GM18520 (cell line): Measurements from ENCODE around the gene BMF.
"Not testable (repeated sequence)": the region's sequence is repeated elsewhere in the genome, so short reads cannot be mapped to it uniquely, and the experiment has no call there.

Experiments used
- ATAC-seq: cut with Tn5 transposase; IDR thresholded peaks from one replicate; pipeline ENCODE4 v1.9.1; 2021; ENCODE audit not compliant: unreplicated experiment

The BMF gene, protein sequence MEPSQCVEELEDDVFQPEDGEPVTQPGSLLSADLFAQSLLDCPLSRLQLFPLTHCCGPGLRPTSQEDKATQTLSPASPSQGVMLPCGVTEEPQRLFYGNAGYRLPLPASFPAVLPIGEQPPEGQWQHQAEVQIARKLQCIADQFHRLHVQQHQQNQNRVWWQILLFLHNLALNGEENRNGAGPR

DNA sequence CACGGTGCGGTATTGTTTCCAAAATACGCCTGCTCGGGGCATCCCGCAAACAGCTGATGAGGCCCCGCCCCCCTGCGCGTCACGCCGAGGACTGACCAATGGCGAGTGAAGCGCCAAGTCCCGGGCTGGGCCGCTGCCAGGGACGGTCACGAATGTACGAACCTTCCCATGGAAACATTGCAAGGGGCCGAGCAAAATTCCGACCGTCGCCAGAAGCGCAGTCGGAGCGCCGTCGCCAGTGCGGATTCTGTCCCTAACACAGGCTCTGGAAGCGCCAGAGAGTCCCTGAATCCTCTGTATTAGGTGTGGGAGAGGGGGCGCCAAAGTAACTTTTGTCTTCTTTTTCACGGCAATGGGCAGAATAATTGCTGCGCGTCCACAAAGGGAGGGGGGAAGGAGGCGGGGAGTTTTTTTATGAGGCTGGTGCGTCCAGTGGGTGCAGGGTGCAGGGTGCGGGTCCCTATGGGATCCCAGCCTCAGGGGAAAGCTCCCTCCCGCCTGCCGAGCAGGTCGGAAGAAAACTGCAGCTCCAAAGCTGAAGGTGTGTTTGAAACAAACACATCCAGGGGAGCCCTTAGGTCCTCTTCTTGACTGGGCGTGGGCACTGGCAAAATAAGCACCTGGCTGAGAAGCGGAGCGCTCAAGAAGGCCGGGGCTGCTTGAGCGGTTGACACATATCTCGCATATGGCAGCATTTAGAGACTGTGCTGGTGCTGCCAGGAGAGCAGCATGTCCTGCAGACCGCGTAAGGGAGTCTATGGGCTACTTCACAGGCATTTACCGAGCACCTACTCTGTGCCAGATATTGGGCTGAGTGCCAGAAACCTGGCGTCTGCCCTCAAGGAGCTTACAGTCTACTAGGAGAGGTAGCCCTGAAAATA lies at the start of gene BMF:
BMF (minus strand) TSS at position 25 of the 881 bp plus-strand sequence. CDS start 2,793 bp downstream, outside the sequence.
- peak; percentile 51 for ATAC-seq

DNA sequence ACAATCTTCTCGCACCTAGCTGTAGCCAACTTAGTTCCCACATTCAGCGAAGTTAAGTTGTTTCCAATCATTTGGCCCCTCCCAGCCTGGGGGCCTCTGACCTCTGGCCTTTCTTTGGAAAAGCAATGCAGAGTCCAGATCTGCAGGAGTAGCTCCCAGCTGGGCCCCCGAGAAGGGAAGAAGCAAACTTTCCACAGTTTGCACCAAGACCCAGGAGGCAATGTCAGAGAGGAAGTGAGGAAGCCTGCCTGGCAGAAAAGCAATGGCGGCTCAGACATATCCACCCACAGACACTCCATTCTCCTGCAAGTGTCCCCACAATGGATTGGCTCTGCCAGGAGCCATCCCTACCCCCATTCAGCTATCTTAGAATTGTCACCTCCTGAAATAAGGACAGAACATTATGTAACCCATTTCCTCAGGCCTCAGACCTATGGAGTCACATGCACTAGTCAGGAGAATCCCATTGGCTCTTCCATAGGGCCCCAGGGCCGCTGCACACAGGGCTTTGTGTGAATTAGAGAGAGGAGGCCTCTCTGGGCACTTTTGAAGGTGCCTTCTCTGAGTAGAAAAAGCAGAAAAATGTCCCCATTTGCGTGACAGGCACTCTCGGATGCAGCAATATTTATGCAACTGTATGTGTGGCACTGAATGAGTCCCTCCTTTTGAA lies 49.2 kb upstream of the BMF start:
- no peak for ATAC-seq

DNA sequence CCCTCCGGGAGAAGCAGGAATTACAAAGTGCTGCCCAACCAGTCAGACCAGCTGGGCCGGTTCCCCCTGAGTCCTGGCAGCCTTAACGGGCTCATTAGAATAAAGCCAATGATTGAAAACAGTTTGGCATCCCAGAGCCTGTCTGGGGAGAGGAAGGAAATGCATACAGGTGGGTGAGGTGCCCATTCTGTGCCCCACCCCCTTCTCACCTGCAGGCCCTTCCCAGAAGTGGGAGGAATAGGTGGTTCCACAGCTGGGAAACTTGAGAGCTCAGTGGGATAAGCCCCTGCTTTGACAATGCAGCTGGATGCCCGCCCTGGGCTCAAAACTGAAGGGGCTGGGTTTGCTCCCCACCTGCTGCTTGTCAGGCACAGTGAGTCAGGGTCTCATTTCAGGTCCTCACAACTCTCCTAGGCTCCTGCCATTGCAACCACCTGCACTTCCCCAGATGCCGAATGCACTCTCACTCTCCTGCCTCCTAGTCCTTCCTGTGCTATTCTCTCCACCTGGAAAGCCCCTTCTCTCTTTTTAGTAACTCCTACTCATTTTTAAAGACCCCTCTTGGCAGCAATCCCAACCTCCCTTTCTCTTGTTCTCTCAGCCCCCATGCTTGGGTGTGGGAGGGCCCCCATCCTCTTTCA lies 46.7 kb upstream of the BMF start:
- ATAC-seq, result no peak

DNA sequence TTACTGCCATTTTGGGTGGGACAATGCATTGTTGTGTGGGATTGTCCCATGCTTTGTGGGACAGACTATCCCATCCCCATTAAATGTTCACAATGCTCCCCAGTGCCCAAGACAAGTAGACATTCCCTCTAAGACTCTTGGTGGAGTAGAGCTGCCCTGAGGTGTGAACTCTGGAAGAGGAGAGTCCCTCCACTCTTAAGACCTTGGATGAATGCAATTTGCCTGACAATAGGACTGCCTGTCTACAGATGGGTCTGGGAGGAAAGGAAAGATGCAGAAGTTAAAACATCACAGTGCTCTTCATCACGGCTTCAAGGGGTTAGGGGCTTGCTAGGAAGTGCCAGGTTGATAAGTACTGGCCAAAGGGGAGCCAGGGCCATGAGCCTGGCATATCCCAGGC lies 46.1 kb upstream of the BMF start:
- not testable (repeated sequence) for ATAC-seq

DNA sequence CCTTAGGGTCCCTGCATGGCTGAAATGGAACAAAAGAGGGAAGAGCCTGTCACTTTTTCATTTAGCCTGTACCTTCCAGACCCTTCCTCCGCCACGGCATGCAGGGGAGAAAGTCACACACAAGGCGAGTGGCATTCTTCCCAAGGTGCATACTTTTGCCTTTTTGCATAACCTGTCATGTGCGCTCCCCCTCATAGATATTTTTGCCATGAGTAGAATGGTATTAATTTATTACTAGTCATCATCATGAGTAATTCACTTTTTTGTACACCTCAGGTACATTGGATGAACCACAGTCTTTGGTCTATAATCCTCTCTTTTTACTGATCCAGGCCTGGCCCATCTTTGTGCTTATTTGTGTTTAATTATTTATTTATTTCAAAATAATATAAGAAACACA lies 43.3 kb upstream of the BMF start:
- no peak for ATAC-seq

DNA sequence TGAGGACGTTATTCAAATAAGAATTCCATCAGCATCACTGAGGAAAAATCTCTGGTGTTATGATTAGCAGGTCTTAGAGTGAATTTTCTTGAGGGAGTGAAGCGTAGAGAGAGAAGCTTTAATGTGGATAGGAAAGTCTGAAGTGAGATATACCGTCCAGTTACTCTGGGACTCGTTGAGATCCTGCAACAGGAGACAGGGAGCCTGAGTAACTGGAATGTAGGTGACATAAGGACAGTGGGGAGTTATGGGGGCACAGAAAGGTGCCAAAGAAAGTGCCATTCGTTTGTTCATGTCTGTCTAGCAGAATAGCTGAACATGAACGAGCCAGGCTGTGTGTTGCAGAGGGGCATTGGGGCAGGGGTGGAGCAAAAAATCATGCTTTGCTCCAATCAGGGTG lies 42.8 kb upstream of the BMF start:
- no peak for ATAC-seq

DNA sequence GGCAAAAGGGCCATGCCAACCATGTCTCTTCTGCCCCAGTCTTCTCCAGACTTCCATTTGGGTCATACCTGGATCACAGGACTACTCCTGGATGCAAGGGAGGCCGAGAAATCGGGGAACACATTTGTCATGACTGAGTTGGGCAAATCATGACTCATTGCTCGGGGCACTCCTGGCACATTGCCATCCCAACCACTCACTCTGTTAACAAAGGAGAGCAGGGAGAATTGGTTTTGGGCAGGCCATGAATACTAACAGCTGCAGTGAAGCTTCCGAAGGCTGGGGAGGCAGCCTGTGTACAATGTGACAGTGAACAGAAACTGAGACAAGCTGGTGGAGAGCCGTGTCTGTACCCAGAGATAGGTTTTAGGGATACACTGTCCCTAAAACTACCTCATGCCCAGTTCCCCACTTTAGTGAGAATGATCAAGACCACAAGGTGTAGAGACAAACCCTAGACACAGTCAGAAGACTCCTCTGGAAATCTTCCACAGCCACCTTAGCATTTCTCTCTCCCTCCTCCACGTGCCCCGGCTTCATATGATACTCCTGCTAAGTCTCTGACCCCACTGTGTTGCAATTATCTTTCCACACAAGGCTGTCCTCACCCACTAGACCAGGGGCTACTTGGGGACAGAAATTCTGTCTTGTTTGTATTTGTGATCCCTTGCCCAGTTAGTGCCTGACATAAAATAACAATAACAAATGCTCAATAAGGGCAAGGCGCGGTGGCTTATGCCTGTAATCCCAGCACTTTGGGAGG lies 41.7 kb upstream of the BMF start:
- ATAC-seq, result no peak

DNA sequence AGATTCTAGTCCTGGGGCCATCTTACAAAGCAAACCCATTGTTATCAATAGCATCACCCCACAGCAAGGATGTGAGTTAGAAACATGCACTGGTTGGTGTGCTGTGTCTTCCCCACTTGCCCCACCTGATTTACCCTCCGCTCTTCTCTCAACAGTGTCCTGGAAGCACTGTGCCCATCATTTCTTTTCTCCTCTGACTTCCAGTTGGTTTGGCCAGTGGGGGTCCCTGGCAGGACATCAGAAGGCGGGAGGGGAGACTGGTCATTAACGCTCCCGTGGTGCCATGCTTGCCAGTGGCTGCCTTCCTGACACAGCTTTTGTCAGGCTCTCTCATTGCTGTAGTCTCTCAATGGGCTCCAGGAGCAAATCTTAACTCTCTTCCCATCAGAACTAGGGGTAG lies 40.7 kb upstream of the BMF start:
- no peak for ATAC-seq

DNA sequence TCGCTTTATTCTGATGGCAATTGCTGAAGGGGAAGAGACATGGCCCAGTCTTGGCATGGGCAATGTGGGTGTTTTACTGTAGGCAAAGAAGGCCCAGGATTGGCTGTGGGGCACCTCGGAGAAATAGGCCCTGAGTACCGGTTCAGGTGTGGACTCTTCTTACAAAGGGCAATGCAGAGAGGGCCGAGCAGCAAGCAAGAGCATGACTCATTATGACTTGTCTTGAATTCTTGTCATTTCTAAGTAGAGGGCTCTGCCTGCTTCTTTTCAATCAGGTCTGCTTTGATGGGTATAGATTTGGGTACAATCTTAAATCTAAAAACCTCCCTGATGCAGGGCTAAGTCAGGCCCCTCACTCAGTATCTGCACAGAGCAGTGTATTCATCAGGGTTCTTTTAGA lies 37.4 kb upstream of the BMF start:
- no peak for ATAC-seq

DNA sequence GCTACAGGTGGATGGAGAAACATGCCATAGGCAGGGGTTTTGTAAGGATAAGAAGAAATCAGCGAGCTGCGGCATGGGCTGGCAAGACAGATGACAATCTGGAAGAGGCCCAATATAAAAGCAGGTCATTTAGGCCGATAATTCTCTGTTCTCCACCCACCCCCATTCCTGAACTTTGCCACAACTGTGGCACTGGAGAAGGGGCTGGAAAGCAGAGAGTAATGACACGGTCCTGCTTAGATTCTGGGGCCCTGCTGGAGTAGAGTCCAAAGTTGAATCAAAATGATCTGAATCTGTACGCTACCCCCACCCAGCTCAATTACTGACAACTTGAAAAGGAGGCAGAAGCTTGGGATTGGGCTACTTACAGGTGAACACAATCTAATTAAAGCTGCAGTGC lies 33.7 kb upstream of the BMF start:
- ATAC-seq, result no peak

DNA sequence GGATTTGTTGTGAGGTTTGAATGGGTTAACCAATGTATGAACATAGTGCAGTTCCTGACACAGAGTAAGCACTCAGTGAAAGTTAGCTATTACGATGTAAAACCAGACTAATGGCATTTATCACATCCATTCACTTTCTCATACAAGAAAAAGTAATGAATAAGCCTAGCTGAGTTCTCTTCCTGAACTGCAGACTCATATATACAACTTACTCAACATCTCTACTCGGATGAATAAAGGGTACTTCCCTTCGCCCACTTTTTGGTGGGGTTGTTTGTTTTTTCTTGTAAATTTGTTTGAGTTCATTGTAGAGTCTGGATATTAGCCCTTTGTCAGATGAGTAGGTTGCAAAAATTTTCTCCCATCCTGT lies 29.5 kb upstream of the BMF start:
- ATAC-seq, result not testable (repeated sequence)

DNA sequence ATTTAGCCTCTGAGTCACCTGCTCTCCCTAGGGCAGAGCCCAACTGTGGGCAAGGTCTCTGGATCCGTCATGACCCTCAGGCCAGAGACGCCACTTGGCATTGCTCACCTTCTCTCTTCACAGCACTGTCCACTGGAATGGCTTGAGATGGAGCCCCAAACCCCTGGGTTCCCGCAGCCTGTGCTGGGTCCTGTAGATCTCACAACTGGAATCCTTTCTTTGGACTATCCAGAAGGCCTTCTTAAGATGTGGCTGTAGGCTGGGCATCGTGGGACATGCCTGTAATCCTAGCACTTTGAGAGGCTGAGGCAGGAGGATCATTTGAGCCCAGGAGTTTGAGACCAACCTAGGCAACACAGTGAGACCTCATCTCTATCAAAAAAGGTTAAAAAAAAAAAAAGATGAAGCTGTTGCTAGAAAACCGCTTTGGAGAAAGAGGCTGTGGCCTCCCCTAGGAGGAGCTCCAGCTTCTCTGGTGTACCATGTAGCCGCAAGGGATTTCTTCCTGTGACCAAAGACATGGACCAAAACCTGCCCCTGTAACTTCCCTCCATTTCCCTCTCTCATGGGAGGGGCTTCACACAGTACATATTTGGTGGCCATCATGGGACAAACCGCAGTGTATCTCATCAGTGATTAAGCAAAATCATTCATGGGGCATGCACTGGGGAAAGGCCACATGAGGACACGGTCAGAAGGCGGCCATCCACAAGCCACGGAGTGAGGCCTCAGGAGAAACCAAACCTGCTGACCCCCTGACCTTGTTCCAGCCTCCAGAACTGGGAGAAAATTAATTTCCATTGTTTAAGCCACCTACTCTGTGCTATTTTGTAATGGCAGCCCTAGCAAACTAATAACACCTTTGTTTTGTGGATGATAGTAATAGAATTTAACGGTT lies 28.9 kb upstream of the BMF start:
- no peak for ATAC-seq

DNA sequence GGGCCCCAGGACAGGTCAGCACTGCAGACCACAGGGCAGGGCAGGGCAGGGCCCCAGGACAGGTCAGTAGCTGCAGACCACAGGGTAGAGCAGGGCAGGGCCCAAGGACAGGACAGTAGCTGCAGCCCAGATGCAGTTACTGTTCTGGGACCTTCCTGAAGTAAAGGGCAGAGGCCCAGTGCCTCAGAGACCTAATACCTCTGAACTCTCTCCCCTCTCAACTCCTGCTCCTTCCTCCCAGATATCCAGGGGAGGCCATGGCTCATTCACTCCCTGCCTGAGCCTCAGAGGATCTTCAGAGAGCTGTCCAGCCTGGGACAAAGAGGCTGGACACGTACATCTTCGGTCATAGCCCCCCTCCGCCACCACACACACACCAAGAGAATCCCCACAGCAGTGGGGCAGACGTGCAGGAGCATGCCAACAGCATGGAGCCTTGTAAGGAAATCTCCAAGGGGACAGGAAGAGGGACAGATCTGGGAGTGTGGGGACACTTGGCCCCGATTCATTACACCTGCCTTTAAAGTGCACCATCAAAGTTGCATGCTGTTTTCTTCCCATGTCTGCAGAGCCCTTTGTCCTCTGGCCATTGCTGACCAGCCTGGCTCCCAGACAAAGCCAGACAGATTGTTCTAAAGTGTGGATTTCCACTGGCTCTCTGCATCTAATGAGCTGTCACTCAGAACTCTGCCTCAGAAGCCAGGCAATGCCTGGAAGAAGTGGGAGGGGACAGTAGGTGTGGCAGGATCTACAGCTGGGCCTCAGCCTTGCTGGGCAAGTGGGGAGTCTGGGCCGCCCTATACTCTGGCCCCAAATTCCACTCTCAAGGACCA lies 28.0 kb upstream of the BMF start:
- ATAC-seq, result no peak

DNA sequence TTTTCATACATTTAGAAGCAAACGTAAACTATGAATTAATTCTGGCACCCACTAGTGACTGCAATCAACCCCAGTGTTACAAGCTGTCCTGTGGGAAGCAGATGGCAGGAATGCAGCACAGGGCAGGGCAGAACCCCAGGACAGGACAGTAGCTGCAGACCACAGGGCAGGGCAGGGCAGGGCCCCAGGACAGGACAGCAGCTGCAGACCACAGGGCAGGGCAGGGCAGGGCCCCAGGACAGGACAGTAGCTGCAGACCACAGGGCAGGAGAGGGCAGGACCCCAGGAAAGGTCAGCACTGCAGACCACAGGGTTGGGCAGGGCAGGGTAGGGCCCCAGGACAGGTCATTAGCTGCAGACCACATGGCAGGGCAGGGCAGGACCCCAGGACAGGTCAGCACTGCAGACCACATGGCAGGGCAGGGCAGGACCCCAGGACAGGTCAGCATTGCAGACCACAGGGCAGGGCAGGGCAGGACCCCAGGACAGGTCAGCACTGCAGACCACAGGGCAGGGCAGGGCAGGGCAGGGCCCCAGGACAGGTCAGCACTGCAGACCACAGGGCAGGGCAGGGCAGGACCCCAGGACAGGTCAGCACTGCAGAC lies 27.3 kb upstream of the BMF start:
- ATAC-seq, result not testable (repeated sequence)

DNA sequence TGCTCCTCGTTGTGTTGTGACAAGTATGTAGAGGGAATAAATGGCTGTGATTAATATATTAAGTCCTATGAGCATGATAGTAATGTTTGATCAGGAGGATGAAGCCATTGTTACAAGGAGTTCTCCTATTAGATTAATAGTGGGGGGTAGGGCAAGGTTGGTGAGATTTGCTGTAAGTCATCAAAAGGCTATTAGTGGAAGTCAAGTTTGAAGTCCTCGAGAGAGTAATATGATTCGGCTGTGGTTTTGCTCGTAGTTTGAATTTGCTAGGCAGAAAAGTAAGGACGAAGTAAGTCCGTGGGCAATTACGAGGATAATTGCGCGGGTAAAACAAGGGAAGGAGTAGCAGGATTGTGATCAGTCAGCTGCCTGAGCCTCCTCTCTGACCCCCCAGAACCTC lies 26.2 kb upstream of the BMF start:
- ATAC-seq, result no peak

DNA sequence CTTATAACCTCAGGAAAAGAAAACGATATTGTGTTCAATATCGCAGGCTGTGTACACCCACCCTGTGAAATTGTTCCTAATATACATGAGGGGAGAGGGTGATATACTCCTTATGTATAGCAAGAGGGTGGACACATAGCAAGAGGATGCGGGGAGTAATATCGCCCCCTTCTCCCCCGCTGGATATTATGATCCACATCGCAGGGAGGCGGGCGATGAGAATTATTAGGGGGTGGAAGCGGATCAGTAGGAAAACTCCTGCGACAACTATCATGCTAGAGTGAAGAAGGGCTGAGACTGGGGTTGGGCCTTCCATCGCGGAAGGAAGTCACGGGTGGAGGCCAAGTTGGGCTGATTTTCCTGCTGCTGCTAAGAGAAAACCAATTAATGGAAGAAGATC lies 24.9 kb upstream of the BMF start:
- no peak for ATAC-seq

DNA sequence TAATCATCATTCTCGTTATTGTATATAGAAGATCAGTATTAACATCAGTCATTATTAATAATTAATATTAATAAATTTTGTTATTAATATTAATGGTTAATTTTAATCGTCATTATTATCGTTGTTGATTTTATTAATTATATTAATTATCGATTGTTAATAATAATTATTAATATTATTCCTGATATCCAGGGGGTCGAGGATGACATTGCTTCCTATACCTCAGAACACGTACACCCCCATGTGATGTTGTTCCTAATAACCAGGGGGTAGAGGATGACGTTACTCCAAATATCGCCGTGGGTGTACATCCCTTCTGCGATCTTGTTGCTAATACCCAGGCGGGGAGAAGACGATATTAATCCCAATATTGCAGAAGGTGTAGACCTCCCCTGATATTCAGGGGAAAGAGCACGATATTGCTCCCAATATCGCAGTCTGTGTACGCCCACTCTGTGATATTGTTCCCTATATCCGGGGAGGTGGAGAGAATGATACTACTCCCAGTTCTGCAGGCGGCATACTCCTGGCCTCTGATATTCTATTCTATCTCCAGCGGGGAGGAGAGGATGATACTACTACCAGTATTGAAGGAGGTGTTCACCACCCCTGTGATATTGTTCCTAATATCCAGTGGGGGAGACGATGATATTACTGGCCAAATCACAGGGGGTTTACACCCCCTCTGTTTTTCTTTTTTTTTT lies 22.3 kb upstream of the BMF start:
- no peak for ATAC-seq

DNA sequence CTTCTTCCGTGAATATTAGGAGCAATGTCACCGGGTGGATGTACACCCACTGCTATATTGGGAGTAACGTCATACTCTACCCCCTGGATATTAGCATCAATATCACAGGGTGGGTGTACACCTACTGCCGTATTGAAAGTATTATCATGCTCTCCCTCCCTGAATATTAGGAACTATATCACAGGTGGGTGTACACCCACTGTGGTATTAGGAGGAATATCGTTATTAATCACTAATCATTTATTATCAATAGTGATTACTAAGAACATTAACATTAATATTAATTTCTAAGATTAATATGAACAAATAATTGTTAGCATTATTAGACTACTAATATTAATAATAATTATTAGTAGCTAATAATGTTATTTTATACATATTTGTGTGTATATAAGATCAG lies 21.4 kb upstream of the BMF start:
- ATAC-seq, result no peak
